Ishikawa (cell line): ENCODE results near the gene CD226.

Experiments
- CEBPB ChIP-seq: IDR thresholded peaks from 2 replicates; pipeline ENCODE4 v1.6.1; 2012
- CREB1 ChIP-seq: IDR thresholded peaks from 2 replicates; pipeline ENCODE4 v1.6.1; 2012; ENCODE audit warnings: low read depth
- EGR1 ChIP-seq: IDR thresholded peaks from 2 replicates; pipeline ENCODE4 v1.6.1; 2012
- EP300 ChIP-seq: IDR thresholded peaks from 2 replicates; pipeline ENCODE4 v1.6.1; 2012; ENCODE audit warnings: borderline replicate concordance
- FOXM1 ChIP-seq: IDR thresholded peaks from 2 replicates; pipeline ENCODE4 v1.6.1; 2012; ENCODE audit warnings: low read depth, borderline replicate concordance
- MAX ChIP-seq: IDR thresholded peaks from 2 replicates; pipeline ENCODE4 v1.6.1; 2012
- NFIC ChIP-seq: IDR thresholded peaks from 2 replicates; pipeline ENCODE4 v1.6.1; 2012
- RAD21 ChIP-seq: IDR thresholded peaks from 2 replicates; pipeline ENCODE4 v1.6.1; 2012; ENCODE audit warnings: low read depth
- REST ChIP-seq: IDR thresholded peaks from 2 replicates; pipeline ENCODE4 v1.6.1; 2012; ENCODE audit warnings: low read depth, mild to moderate bottlenecking
- TAF1 ChIP-seq: IDR thresholded peaks from 2 replicates; pipeline ENCODE4 v1.6.1; 2012; ENCODE audit warnings: low read depth, mild to moderate bottlenecking
- TCF12 ChIP-seq: IDR thresholded peaks from 2 replicates; pipeline ENCODE4 v1.6.1; 2012; ENCODE audit warnings: low read depth
- TEAD4 ChIP-seq: IDR thresholded peaks from 2 replicates; pipeline ENCODE4 v1.6.1; 2012
- USF1 ChIP-seq: IDR thresholded peaks from 2 replicates; pipeline ENCODE4 v1.6.1; 2012
- YY1 ChIP-seq: IDR thresholded peaks from 2 replicates; pipeline ENCODE4 v1.6.1; 2012; ENCODE audit warnings: low read depth
- ZBTB7A ChIP-seq: IDR thresholded peaks from 2 replicates; pipeline ENCODE4 v1.6.1; 2012; ENCODE audit warnings: low read depth

Gene CD226

GRCh38 chr18:69853051-69853450 is 94.6 kb downstream of the CD226 start:
- TF ChIP-seq USF1, result no peak
- TF ChIP-seq EGR1, result no peak
- TF ChIP-seq ZBTB7A, result no peak
- TF ChIP-seq TCF12, result no peak
- TF ChIP-seq TEAD4, result no peak
- no peak for TF ChIP-seq CEBPB
- no peak for TF ChIP-seq RAD21
- no peak for TF ChIP-seq NFIC
- TF ChIP-seq EP300, result no peak
- TF ChIP-seq MAX, result no peak
- no peak for TF ChIP-seq REST
- no peak for TF ChIP-seq FOXM1
- no peak for TF ChIP-seq CREB1
- no peak for TF ChIP-seq TAF1
- TF ChIP-seq YY1, result no peak

- TF ChIP-seq FOXM1 (peak; percentile 63; the same call in 1 of the 2 replicates), CREB1 (no peak), EP300 (peak; percentile 79), YY1 (no peak), NFIC (peak; percentile 92), TEAD4 (peak; percentile 91), MAX (0 out of 2 replicates have a peak, but pooled peaks have one; percentile 45), TCF12 (peak; percentile 71), RAD21 (peak; percentile 34)
Measured at GRCh38 chr18:69845593-69846506, 101.8 kb downstream of the CD226 start.

- TF ChIP-seq CEBPB (peak; percentile 56; the same call in 1 of the 2 replicates), YY1 (no peak), TAF1 (no peak)
Measured at GRCh38 chr18:69844656-69845055, 103.0 kb downstream of the CD226 start.

GRCh38 chr18:69843015-69843414 is 104.7 kb downstream of the CD226 start:
- TF ChIP-seq FOXM1, result no peak
- TF ChIP-seq MAX, result no peak
- no peak for TF ChIP-seq YY1
- TF ChIP-seq EGR1, result no peak
- no peak for TF ChIP-seq EP300
- no peak for TF ChIP-seq NFIC
- no peak for TF ChIP-seq CEBPB
- TF ChIP-seq TAF1, result no peak
- TF ChIP-seq USF1, result no peak
- no peak for TF ChIP-seq TEAD4
- TF ChIP-seq RAD21, result no peak
- no peak for TF ChIP-seq TCF12
- no peak for TF ChIP-seq REST
- no peak for TF ChIP-seq CREB1
- TF ChIP-seq ZBTB7A, result no peak

- TF ChIP-seq RAD21 (no peak), NFIC (no peak), REST (peak; percentile 56; the same call in 1 of the 2 replicates), USF1 (no peak)
Measured at GRCh38 chr18:69841117-69841516, 106.6 kb downstream of the CD226 start.
